IMR-90 (cell line): Measurements from ENCODE around the gene SLC24A3.

Experiments
- CHD1 ChIP-seq: IDR thresholded peaks from 2 replicates; pipeline ENCODE4 v1.6.1; 2012; ENCODE audit warnings: low read depth, low read length, improper control_type of control experiment
- MAFK ChIP-seq: IDR thresholded peaks from 2 replicates; pipeline ENCODE4 v1.6.1; 2012; ENCODE audit warnings: low read depth, low read length, improper control_type of control experiment
- MAZ ChIP-seq: IDR thresholded peaks from 2 replicates; pipeline ENCODE4 v1.6.1; 2012; ENCODE audit warnings: low read depth, mild to moderate bottlenecking, low read length, improper control_type of control experiment, moderate library complexity, borderline replicate concordance
- POLR2A ChIP-seq: IDR thresholded peaks from 2 replicates; pipeline ENCODE4 v1.6.1; 2012; ENCODE audit warnings: mild to moderate bottlenecking, low read depth, low read length
- RAD21 ChIP-seq: IDR thresholded peaks from 2 replicates; pipeline ENCODE4 v1.6.1; 2012; ENCODE audit warnings: low read length, improper control_type of control experiment
- TF ChIP-seq, protein P1 (sequence below): conservative IDR thresholded peaks from 2 replicates; pipeline ENCODE4 v1.5.1; 2012; ENCODE audit warnings: mild to moderate bottlenecking, low read depth, low read length, improper control_type of control experiment
- TF ChIP-seq, protein P2 (sequence below): fragments of 150-350 bp; IDR thresholded peaks from 2 replicates; pipeline ENCODE4 v1.6.1; 2016; ENCODE audit warnings: low read depth, mild to moderate bottlenecking, low read length, moderate library complexity, borderline replicate concordance

- no peak for TF ChIP-seq MAFK
- no peak for TF ChIP-seq POLR2A
- TF ChIP-seq, protein P1, sequence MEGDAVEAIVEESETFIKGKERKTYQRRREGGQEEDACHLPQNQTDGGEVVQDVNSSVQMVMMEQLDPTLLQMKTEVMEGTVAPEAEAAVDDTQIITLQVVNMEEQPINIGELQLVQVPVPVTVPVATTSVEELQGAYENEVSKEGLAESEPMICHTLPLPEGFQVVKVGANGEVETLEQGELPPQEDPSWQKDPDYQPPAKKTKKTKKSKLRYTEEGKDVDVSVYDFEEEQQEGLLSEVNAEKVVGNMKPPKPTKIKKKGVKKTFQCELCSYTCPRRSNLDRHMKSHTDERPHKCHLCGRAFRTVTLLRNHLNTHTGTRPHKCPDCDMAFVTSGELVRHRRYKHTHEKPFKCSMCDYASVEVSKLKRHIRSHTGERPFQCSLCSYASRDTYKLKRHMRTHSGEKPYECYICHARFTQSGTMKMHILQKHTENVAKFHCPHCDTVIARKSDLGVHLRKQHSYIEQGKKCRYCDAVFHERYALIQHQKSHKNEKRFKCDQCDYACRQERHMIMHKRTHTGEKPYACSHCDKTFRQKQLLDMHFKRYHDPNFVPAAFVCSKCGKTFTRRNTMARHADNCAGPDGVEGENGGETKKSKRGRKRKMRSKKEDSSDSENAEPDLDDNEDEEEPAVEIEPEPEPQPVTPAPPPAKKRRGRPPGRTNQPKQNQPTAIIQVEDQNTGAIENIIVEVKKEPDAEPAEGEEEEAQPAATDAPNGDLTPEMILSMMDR, result no peak
- TF ChIP-seq MAZ, result no peak
- no peak for TF ChIP-seq RAD21
- no peak for TF ChIP-seq CHD1
- TF ChIP-seq, protein P2, sequence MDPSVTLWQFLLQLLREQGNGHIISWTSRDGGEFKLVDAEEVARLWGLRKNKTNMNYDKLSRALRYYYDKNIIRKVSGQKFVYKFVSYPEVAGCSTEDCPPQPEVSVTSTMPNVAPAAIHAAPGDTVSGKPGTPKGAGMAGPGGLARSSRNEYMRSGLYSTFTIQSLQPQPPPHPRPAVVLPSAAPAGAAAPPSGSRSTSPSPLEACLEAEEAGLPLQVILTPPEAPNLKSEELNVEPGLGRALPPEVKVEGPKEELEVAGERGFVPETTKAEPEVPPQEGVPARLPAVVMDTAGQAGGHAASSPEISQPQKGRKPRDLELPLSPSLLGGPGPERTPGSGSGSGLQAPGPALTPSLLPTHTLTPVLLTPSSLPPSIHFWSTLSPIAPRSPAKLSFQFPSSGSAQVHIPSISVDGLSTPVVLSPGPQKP, result no peak
Observed at GRCh38 chr20:19750101-19750606, 537.7 kb downstream of the SLC24A3 start.
